AG04449 (cell line): Measurements from ENCODE around the gene BAG3.
"Not testable (repeated sequence)": the region's sequence is repeated elsewhere in the genome, so short reads cannot be mapped to it uniquely, and the experiment has no call there.

Experiments
- CTCF ChIA-PET: fragments of 350-600 bp; formaldehyde crosslinking; extraction: SDS; loops from one replicate; lab custom pipeline; 2021; ENCODE audit warnings: antibody characterized with exemption; lab: Yijun Ruan, JAX
- POLR2A ChIA-PET: fragments of 400-600, 350-600 bp; formaldehyde crosslinking; extraction: SDS; loops from one replicate; lab custom pipeline; 2020; ENCODE audit warnings: antibody characterized with exemption, inconsistent platforms; lab: Yijun Ruan, JAX
- DNase-seq: peaks from one replicate; pipeline ENCODE4 v3.0.0-alpha.2; 2010; ENCODE audit warnings: low read depth, low spot score
- H3K4me3 ChIP-seq: 2 replicates; pipeline ENCODE4 v1.5.1; 2011; ENCODE audit warnings: low read depth, mild to moderate bottlenecking, control low read depth, low read length
- TF ChIP-seq, protein P1 (sequence below): IDR thresholded peaks from one replicate; pipeline ENCODE4 v1.5.1; 2011; ENCODE audit warnings: mild to moderate bottlenecking, moderate library complexity, low read length, control low read depth, inconsistent platforms; ENCODE audit not compliant: insufficient read depth; ENCODE audit errors: missing control alignments

Gene BAG3

DNA sequence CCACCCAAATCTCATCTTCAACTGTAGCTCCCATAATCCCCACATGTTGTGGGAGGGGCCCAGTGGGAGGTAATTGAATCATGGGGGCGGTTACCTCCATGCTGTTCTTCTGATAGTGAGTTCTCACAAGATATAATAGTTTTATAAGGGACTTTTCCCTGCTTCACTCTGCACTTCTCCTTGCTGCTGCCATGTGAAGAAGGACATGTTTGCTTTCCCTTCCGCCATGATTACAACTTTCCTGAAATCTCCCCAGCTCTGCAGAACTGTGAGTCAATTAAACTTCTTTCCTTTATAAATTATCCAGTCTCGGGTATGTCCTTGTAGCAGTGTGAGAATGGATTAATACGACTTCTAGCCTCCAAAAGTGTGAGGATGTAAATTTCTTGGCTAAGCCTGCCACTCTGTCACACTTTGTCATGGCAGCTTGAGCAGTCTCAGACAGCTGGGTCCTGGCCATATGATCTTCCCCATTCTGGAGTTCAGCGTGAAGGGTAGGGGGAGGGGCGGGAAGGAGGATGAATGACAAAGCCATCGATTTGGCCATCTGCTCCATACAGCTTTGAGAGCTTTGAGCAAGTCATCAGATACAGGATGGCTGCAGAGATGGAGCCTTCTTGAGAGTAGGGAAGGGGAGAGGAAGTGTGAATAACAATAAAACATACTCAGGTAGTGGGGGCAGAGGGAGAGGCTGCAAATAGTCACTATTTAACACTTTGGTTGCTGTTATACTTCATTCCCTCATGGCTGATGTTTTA is 55.5 kb downstream of the BAG3 start:
- no peak for DNase-seq
- TF ChIP-seq, protein P1, sequence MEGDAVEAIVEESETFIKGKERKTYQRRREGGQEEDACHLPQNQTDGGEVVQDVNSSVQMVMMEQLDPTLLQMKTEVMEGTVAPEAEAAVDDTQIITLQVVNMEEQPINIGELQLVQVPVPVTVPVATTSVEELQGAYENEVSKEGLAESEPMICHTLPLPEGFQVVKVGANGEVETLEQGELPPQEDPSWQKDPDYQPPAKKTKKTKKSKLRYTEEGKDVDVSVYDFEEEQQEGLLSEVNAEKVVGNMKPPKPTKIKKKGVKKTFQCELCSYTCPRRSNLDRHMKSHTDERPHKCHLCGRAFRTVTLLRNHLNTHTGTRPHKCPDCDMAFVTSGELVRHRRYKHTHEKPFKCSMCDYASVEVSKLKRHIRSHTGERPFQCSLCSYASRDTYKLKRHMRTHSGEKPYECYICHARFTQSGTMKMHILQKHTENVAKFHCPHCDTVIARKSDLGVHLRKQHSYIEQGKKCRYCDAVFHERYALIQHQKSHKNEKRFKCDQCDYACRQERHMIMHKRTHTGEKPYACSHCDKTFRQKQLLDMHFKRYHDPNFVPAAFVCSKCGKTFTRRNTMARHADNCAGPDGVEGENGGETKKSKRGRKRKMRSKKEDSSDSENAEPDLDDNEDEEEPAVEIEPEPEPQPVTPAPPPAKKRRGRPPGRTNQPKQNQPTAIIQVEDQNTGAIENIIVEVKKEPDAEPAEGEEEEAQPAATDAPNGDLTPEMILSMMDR, result no peak
- CTCF ChIA-PET, result interaction anchor here (7.0 kb wide), 1 partner anchor 19 kb away, joined by 63 read pairs; no protein-coding TSS in a partner anchor
- POLR2A ChIA-PET, result no interaction called here
- no peak overlapping the region for H3K4me3 ChIP-seq

DNA sequence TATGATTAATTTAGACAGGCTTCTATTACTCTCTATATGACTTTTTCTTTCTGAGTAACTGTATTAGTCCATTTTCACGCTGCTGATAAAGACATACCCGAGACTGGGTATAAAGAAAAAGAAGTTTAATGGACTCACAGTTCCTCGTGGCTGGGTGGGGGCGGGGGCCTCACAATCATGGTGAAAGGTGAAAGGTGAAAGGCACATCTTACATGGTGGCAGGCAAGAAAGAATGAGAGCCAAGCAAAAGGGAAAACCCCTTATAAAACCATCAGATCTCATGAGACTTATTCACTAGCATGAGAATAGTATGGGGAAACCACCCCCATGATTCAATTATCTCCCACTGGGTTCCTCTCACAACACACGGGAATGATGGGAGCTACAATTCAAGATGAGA is 56.2 kb downstream of the BAG3 start:
- H3K4me3 ChIP-seq, DNase-seq, POLR2A ChIA-PET: not testable (repeated sequence)
- CTCF ChIA-PET, result interaction anchor here (3.7 to 7.0 kb wide), 2 partner anchors 20 to 21 kb away, joined by 18 to 63 read pairs; no protein-coding TSS in a partner anchor

DNA sequence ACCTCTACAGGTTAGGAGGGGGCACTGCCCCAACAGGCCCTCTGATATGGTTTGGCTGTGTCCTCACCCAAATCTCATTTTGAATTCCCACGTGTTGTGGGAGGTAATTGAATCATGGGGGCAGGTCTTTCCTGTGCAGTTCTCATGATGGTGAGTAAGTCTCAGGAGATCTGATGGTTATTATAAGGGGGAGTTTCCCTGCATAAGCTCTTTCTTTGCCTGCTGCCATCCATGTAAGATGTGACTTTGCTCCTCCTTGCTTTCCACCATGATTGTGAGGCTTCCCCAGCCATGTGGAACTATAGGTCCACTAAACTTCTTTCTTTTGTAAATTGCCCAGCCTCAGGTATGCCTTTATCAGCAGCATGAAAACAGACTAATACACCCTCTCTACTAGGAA is 59.8 kb downstream of the BAG3 start:
- POLR2A ChIA-PET, result not testable (repeated sequence)
- CTCF ChIA-PET, result interaction anchor here (3.7 kb wide), 1 partner anchor 24 kb away, joined by 18 read pairs; no protein-coding TSS in a partner anchor

DNA sequence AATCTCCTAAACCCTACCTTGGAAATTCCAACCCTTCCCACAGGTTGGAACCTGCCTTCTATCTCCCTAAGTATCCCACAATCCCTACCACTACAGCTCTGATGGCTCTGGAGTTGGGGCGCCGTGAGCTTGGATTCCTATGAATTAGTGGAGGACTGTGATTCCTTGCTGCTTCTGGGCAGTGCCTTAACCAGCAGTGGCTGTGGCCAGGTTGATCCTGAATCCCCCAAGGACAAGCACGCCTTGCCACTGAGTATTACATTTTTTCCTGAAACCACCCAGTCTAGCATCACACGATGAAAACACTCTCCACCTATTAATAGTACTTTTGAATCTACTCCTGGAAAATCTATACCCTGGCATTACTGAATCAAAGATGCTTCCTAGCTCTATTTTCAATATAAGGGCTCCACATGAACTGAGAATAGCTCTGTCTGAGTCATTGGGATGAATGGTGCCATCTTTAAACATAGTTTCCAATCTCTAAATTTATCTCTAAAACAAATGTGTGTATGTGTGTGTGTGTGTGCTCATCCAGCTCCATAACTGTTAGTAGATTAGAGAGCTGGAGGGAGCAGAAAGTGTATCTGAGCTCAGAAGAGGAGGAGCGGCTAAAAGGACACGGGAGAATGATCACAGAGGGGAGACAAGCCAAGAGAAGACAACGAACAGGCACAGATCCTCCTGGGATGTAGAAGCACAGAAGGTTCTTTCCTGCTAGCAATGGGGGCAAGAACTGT is 62.7 kb downstream of the BAG3 start:
- DNase-seq, result no peak
- POLR2A ChIA-PET, result interaction anchor here (0.6 to 0.8 kb wide), 3 partner anchors 12 to 182 kb away, joined by 3 to 4 read pairs (median 3); partner anchors contain the start of gene INPP5F
- TF ChIP-seq, protein P1, result no peak
- H3K4me3 ChIP-seq, result no peak overlapping the region
- CTCF ChIA-PET, result interaction anchor here (0.6 to 3.2 kb wide), 7 partner anchors 10 to 146 kb away, joined by 3 to 12 read pairs (median 4); partner anchors contain the start of gene INPP5F

More for the DNA sequence above, 59.8 kb downstream of the BAG3 start:
- not testable (repeated sequence) for H3K4me3 ChIP-seq, DNase-seq

DNA sequence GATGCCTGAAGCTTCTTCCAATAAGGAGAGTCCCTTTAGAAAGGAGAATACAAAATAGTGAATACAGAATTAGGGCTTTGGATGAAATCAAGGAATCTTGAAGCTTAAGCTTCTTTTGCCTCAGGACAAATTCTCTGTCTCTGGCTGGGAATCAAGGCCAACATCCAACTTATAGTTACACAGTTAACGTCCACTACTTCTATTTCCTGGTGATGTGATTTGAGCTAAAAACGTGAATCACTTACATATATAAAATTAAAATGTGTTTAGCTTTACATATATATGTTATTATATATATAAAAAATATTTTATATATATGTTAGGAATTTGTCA is 63.3 kb downstream of the BAG3 start:
- POLR2A ChIA-PET, result interaction anchor here (0.6 to 0.8 kb wide), 3 partner anchors 11 to 181 kb away, joined by 3 to 4 read pairs (median 3); partner anchors contain the start of gene INPP5F
- DNase-seq, result no peak
- H3K4me3 ChIP-seq, result no peak overlapping the region
- TF ChIP-seq, protein P1, result no peak
- CTCF ChIA-PET, result interaction anchor here (1.3 to 3.2 kb wide), 6 partner anchors 11 to 145 kb away, joined by 3 to 12 read pairs (median 6); partner anchors contain the start of gene INPP5F

DNA sequence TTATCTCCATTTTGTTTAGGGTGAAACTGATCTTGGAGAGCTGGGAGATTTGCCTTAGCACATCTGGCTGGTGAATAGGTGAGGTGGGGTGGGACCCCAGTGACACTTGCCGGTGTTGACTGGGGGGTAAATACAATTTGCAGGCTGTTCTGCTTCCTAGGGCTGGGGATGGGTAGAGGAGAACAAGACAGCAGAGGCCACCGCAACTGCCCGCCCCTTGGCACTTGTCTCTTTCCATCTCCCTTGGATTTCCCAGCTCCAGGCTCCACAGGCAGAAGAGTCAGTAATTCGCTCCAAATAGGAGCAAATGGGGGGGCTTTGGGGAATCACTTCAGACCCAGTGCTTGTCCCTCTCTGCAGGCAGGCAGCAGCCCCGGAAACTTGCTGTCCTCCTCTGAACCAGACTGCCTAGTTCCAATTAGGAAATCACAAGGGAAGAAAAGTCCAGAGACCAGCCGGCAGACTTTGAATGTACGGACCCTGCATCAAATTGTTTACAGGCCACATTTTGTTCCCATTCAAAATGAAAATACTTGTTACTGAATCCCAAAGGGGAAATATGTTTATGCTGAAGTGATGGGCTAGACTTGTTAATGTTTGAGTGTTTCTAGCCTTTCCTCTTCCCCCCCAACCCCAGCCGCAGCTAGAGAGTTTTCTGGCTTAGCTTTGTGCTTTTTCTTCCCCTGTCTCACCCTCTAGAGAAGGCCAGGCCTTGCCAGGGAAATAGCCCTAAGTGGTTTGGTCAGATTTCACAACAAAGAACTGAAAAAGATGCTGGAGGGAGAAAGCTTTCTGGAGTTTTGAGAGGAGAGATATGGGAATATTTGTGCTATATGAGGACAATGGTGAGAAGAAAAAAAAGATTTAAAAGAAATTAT is 64.7 kb downstream of the BAG3 start:
- no peak for DNase-seq
- TF ChIP-seq, protein P1, result no peak
- ChIA-PET POLR2A (interaction anchor here (1.6 kb wide), 1 partner anchor 10 kb away, joined by 4 read pairs; the partner anchor contains the start of gene INPP5F), CTCF (interaction anchor here (1.3 to 3.2 kb wide), 6 partner anchors 9 to 144 kb away, joined by 3 to 12 read pairs (median 4); partner anchors contain the start of gene INPP5F)
- H3K4me3 ChIP-seq, result no peak overlapping the region
